ELR (cell line): ENCODE data around the gene SPATA7.

Source experiments
- DNase-seq: peaks from one replicate; pipeline ENCODE4 v3.0.0-alpha.2; 2015; ENCODE audit warnings: low read depth

The SPATA7 gene

DNA sequence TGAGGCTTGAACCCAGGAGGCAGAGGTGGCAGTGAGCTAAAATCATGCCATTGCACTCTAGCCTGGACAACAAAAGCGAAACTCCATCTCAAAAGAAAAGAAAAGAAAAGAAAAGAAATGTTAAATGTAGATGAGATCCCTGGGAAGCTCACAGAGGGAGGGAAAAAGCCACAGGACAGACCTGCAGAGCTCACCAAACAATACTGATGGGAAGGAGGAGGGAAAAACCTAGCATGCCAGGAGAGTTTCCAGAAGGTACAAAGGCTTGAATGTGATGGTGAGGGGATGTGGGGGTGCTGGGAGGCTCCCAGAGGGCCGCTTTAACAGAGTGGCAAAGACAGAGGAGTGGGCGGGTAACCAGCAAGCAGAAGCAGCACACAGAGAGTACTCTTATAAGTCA is 97.1 kb downstream of the SPATA7 start:
- DNase-seq = no peak
